NT2/D1 (cell line): ENCODE results near the gene SS18.

Experiments used
- DNase-seq: peaks from one replicate; pipeline ENCODE4 v3.0.0-alpha.2; 2011; ENCODE audit warnings: low read depth, low spot score
- H3K27me3 ChIP-seq: 2 replicates; pipeline ENCODE4 v1.6.0; 2011; ENCODE audit warnings: mild to moderate bottlenecking; ENCODE audit not compliant: insufficient read length, insufficient read depth
- H3K36me3 ChIP-seq: 2 replicates; pipeline ENCODE4 v1.6.1; 2011; ENCODE audit warnings: mild to moderate bottlenecking, low read length, mixed read lengths; ENCODE audit not compliant: insufficient read depth, insufficient read length
- H3K4me1 ChIP-seq: 2 replicates; pipeline ENCODE4 v1.5.1; 2011; ENCODE audit not compliant: insufficient read depth, insufficient read length
- H3K4me3 ChIP-seq: 2 replicates; pipeline ENCODE4 v1.5.1; 2011; ENCODE audit warnings: low read depth; ENCODE audit not compliant: insufficient read length
- H3K9ac ChIP-seq: 2 replicates; pipeline ENCODE4 v1.6.0; 2011; ENCODE audit warnings: low read depth; ENCODE audit not compliant: insufficient read length
- H3K9me3 ChIP-seq: 2 replicates; pipeline ENCODE4 v1.5.1; 2011; ENCODE audit warnings: mild to moderate bottlenecking, low read length; ENCODE audit not compliant: insufficient read depth
- SUZ12 ChIP-seq: IDR thresholded peaks from 2 replicates; pipeline ENCODE4 v1.6.1; 2011; ENCODE audit not compliant: insufficient read length, insufficient read depth; ENCODE audit errors: extremely low read depth
- YY1 ChIP-seq: IDR thresholded peaks from 2 replicates; pipeline ENCODE4 v1.6.1; 2011; ENCODE audit not compliant: insufficient read length, insufficient read depth
- ZNF274 ChIP-seq: IDR thresholded peaks from 2 replicates; pipeline ENCODE4 v1.6.1; 2011; ENCODE audit warnings: mild to moderate bottlenecking, low read depth, low read length

SS18 gene

DNA sequence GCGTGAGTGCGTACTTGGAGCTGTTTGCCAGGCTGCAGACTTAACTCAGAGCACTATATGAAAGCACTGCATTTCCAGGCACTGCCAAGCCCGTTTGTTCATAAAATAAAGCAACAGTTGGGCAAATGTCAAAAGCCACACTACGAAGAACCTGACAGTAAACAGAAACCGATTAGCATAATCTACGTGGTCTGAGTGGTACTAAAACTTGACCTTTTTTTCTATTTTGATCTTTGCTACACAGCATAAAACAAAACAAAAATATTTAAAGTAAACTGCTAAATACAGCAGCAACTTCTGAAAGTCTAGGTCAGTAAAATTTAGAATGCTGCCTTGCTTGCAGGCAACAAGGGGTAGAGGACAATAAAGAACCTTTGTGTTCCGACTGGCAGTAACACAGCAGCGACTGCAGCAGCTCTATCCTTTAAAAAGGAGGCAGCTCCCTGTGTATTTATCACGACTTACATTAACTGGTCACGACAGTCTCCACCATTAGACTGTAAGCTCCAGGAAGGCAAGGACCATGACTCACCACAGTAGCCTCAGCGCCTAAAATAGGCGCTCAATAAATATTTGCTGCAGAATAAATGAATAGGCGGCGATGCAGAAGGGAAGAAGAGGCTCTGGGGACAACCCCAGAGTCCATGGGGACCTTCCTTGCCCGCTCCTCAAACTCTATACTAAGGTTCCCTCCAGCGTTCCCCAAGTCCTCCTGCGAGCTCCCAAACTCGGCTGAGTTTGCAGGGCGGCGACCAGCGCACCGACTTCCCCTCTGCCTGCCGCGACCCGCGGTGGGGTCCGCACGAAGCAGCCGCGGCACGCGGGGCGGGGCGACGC lies 902 bp downstream of the SS18 start:
- Histone ChIP-seq H3K4me1 (no peaks in the 10 kb centered on the region), H3K27me3 (no peaks in the 10 kb centered on the region), H3K36me3 (peaks cover 11% of the 10 kb centered on the region), H3K4me3 (peak overlapping the region; percentile 61), H3K9ac (peak overlapping the region; percentile 77), H3K9me3 (no peaks in the 10 kb centered on the region)
- no peak for DNase-seq
- TF ChIP-seq SUZ12 (no peak), ZNF274 (no peak), YY1 (no peak)

DNA sequence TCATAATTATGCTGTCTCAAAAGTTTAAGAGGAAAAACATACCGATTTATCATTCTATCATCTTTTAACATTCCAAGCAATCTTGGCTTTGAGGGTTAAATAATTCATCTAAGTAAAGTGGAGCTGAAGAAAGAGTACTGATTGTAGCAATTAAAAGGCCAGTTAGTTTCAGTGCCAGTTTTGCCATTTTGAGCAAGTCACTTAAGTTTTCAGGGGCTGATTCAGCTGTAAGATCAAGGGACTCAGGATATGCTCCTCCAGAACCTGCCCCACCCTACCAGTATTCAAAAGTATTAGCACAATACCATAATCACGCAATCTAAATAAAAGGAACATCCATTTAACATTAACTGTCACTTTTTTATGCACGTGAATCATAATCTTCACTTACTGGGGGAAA lies 1.9 kb downstream of the SS18 start:
- no peaks in the 10 kb centered on the region for H3K4me1 ChIP-seq

DNA sequence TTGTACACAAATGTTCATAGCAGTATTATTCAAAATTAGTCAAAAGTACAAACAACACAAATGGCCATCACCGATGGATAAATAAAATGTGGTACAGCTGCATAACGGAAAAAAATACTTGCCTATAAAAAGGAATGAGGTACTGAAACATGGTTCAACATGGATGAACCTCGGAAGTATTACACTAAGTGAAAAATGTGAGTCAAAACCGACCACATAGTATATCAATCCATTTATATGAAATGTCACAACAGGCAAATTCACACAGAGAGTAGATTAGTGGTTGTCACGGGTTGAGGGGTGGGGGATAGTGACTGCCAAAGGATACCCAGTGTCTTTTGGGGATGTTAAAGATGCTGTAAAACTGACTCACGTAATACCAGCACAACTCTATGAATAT lies 3.5 kb downstream of the SS18 start:
- Histone ChIP-seq H3K9me3 (no peaks in the 10 kb centered on the region), H3K4me1 (no peaks in the 10 kb centered on the region), H3K9ac (no peak overlapping the region), H3K4me3 (no peak overlapping the region), H3K36me3 (peaks cover 14% of the 10 kb centered on the region), H3K27me3 (no peaks in the 10 kb centered on the region)
- no peak for TF ChIP-seq SUZ12
- no peak for TF ChIP-seq ZNF274
- TF ChIP-seq YY1, result no peak
- DNase-seq, result no peak

More for the DNA sequence above, 1.9 kb downstream of the SS18 start:
- no peaks in the 10 kb centered on the region for H3K9me3 ChIP-seq
- no peak for DNase-seq
- no peak for TF ChIP-seq YY1
- no peak for TF ChIP-seq SUZ12
- no peak for TF ChIP-seq ZNF274
- no peaks in the 10 kb centered on the region for H3K27me3 ChIP-seq
- H3K36me3 ChIP-seq, result peaks cover 11% of the 10 kb centered on the region
- H3K9ac ChIP-seq, result no peak overlapping the region
- no peak overlapping the region for H3K4me3 ChIP-seq

DNA sequence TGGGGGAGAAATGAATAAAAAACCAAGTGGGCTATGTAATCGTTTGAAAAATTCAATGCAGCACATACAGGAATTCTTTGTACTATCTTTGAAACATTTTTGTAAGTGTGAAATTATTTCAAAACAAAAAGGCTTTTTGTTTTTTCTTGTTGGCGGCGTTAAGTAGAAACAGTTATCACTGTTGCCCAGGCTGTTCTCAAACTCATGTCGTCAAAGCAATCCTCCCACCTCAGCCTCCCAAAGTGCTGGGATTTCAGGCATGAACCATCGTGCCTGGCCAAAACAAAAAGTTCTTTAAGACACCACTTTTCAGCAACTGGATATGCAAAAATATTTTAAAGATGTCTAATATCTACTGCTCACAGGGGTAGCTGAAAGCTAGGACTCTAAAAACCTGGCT lies 5.4 kb downstream of the SS18 start:
- peaks cover 18% of the 10 kb centered on the region for H3K36me3 ChIP-seq

DNA sequence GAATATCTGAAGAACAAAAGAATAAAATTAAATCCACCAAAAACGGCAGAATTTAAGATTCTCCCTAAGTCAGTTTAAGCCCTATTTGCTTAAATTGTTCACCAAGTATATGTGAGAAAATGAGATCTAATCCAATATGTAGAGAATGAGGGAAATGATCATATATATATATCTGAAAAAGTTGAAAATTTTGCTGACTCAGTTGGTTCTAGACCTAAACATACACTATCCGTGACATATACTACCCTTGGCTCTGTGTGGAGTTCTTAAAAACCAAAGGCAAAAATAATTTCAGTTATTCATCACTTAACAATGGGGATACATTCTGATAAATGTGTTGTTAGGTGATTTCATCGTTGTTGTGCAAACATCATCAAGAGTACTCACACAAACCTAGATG lies 7.3 kb downstream of the SS18 start:
- Histone ChIP-seq H3K27me3 (no peaks in the 10 kb centered on the region), H3K9ac (no peak overlapping the region), H3K4me1 (no peaks in the 10 kb centered on the region), H3K4me3 (no peak overlapping the region), H3K9me3 (no peaks in the 10 kb centered on the region), H3K36me3 (peaks cover 18% of the 10 kb centered on the region)
- TF ChIP-seq SUZ12 (no peak), ZNF274 (no peak), YY1 (no peak)
- DNase-seq, result no peak

More for the DNA sequence above, 5.4 kb downstream of the SS18 start:
- H3K27me3 ChIP-seq, result no peaks in the 10 kb centered on the region
- H3K9ac ChIP-seq, result no peak overlapping the region
- no peaks in the 10 kb centered on the region for H3K4me1 ChIP-seq
- DNase-seq, result no peak
- H3K9me3 ChIP-seq, result no peaks in the 10 kb centered on the region
- TF ChIP-seq YY1 (no peak), ZNF274 (no peak), SUZ12 (no peak)
- H3K4me3 ChIP-seq, result no peak overlapping the region

DNA sequence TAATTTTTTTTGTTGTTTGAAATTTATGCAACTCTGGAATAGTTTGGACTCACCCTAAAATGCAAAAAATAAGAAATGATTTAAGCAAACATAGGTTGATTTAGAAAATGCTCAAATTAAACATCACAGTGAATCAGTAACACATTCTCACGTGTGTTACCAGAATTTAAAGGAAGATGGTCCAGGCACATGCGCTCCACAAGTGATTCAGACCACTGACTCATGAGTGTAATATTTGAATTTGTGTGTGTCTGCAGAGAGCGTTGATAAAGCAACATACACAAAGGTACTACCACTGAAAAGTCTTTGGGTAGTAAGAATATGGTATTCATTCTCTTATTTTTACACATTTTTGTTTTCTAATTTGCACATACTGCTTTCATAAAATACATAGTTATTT lies 7.9 kb downstream of the SS18 start:
- DNase-seq, result no peak
- no peaks in the 10 kb centered on the region for H3K4me1 ChIP-seq
- TF ChIP-seq SUZ12 (no peak), YY1 (no peak), ZNF274 (no peak)
- H3K9me3 ChIP-seq, result no peaks in the 10 kb centered on the region
- no peak overlapping the region for H3K4me3 ChIP-seq
- no peaks in the 10 kb centered on the region for H3K27me3 ChIP-seq
- H3K9ac ChIP-seq, result no peak overlapping the region
- H3K36me3 ChIP-seq, result peaks cover 18% of the 10 kb centered on the region

DNA sequence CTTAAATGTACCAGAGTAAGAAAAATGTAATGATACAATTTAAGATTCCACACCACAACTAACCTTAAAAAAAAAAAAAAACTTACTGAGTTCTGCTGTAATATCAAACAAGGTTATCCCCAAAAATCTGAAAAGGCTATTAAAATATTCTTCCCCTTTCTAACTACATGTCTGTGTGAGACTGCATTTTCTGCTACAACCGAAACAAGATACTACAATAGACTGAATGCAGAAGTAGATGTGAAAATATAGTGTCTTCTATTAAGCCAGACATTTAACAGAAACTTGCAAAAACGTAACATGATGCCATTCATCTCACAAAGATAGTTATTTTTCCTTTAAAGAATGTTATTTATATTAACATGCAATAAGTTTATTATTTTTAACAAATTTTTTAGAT lies 16.2 kb downstream of the SS18 start:
- Histone ChIP-seq H3K9ac (no peak overlapping the region), H3K27me3 (no peaks in the 10 kb centered on the region), H3K4me3 (no peak overlapping the region), H3K9me3 (no peaks in the 10 kb centered on the region), H3K4me1 (no peaks in the 10 kb centered on the region), H3K36me3 (no peaks in the 10 kb centered on the region)
- no peak for DNase-seq
- TF ChIP-seq YY1 (no peak), ZNF274 (no peak), SUZ12 (no peak)
